Measurements from ENCODE around the gene ANAPC15. TPM values are rescaled to one million over a fixed set of nuclear protein-coding genes. Genes with fewer than 3 reads are reported as not detected.

Gene ANAPC15

Small RNA genes lying within 50 kb of the gene (small RNA-seq; reads per million reads assigned to genes)
- not detected for gene MIR3165 (ENCODE audit: low read depth)
